GM06990 (cell line): ENCODE data around the gene GOLGA8B.
A peak's percentile ranks its signal among the peaks of the same experiment; 100 is the strongest.
"Not testable (repeated sequence)": the region's sequence is repeated elsewhere in the genome, so short reads cannot be mapped to it uniquely, and the experiment has no call there.

ENCODE experiments used
- DNase-seq: peaks from one replicate; pipeline ENCODE4 v3.0.0-alpha.2; 2011; ENCODE audit not compliant: insufficient read length; ENCODE audit errors: extremely low read depth
- H3K27me3 ChIP-seq: replicated peaks from 2 replicates; pipeline ENCODE4 v1.6.0; 2011; ENCODE audit warnings: low read length; ENCODE audit not compliant: control insufficient read depth, insufficient read depth
- H3K36me3 ChIP-seq: 2 replicates; pipeline ENCODE4 v1.5.1; 2011; ENCODE audit warnings: low read length; ENCODE audit not compliant: control insufficient read depth, insufficient read depth
- H3K4me3 ChIP-seq: replicated peaks from 2 replicates; pipeline ENCODE4 v1.5.1; 2011; ENCODE audit warnings: low read depth, mild to moderate bottlenecking, control low read depth, low read length
- CTCF ChIP-seq: IDR thresholded peaks from 2 replicates; pipeline ENCODE4 v1.5.1; 2011; ENCODE audit warnings: low read length, control low read depth, mild to moderate bottlenecking, inconsistent platforms; ENCODE audit not compliant: insufficient read depth, poor library complexity, severe bottlenecking

Gene GOLGA8B

GRCh38 chr15:34594361-34594760 lies 10.9 kb upstream of the GOLGA8B start:
- no peaks in the 10 kb centered on the region for H3K36me3 ChIP-seq
- no peak for TF ChIP-seq CTCF
- H3K27me3 ChIP-seq = no peaks in the 10 kb centered on the region
- no peak overlapping the region for H3K4me3 ChIP-seq
- no peak for DNase-seq

GRCh38 chr15:34591306-34591705 lies 7.9 kb upstream of the GOLGA8B start:
- no peaks in the 10 kb centered on the region for H3K36me3 ChIP-seq
- no peak for TF ChIP-seq CTCF
- no peak for DNase-seq
- H3K4me3 ChIP-seq = no peak overlapping the region
- H3K27me3 ChIP-seq = no peaks in the 10 kb centered on the region

- no peaks in the 10 kb centered on the region for H3K27me3 ChIP-seq
- H3K4me3 ChIP-seq = peak overlapping the region; percentile 46
- DNase-seq = no peak
- TF ChIP-seq CTCF = peak; percentile 73
- no peaks in the 10 kb centered on the region for H3K36me3 ChIP-seq
These were observed 4.7 kb upstream of the GOLGA8B start for GRCh38 chr15:34588046-34588674.

- not testable (repeated sequence) for DNase-seq, H3K27me3 ChIP-seq, H3K4me3 ChIP-seq, H3K36me3 ChIP-seq
These were observed 2.5 kb upstream of the GOLGA8B start for GRCh38 chr15:34585966-34586365.

GRCh38 chr15:34584996-34585395 lies 1.5 kb upstream of the GOLGA8B start:
- H3K27me3 ChIP-seq = no peaks in the 10 kb centered on the region
- DNase-seq = no peak
- peak overlapping the region; percentile 35; the same call in 1 of the 2 replicates for H3K4me3 ChIP-seq
- H3K36me3 ChIP-seq = no peaks in the 10 kb centered on the region; the same call in 1 of the 2 replicates
- TF ChIP-seq CTCF = no peak

GRCh38 chr15:34584330-34584668 lies 848 bp upstream of the GOLGA8B start:
- Histone ChIP-seq H3K36me3 (no peaks in the 10 kb centered on the region; the same call in 1 of the 2 replicates), H3K4me3 (peak overlapping the region; percentile 91), H3K27me3 (no peaks in the 10 kb centered on the region)
- no peak for TF ChIP-seq CTCF
- no peak for DNase-seq
